Kidney capillary endothelial cell (primary cell): Measurements from ENCODE around the gene TTC31.

Experiments used
- DNase-seq: peaks from one replicate; pipeline ENCODE4 v3.0.0-alpha.2; 2018; ENCODE audit warnings: low spot score

Gene TTC31

DNA sequence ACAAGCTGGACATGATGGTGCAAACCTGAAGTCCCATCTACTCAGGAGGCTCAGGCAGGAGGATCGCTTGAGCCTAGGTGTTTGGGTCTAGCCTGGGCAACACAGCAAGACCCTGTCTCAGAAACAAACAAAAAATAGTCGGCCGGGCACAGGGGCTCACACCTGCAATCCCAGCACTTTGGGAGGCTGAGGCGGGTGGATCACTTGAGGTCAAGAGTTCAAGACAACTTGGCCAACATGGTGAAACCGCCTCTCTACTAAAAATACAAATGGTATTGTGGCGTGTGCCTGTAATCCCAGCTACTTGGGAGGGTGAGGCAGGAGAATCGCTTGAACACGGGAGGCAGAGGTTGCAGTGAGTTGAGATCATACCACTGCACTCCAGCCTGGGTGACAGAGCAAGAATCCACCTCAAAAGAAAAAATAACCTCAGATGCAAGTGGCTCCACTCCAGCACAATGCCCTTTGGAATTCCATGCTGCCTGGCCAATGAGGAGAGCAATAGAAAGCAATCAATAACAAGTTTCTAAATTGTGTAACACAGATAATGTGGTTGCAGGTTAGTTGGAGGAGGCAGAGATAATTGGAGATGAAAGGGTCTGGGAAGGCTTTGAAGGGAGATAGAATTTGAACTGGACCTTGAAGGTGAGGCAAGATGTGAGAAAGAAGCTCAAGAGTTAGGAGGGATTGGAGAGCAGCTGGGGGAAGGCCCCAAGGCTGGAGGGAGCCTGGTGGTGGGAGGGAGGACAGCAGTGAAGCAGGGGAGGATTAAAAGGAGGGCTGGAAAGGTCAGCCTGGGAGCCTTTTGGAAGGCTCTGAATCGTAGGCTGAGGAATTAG is 6.0 kb downstream of the TTC31 start:
- DNase-seq, result no peak

DNA sequence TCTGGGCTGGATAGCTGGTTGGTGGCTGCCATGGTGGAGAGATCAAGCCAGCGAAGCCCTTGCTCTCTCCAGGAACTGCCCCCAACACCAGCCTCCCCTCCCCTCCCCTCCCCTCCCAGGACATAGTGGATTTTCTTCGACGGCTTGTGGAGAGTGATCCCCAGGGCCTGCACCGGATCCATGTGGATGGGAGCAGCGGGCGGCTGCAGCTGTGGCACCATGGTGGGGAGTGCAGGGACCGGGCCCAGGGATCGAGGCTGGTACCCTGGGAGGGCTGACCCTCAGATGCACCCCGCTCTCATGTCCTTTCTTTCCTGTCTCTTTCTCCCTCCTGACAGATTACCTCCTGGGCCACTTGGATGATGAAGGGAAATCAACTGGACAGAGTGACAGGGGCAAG is 7.0 kb downstream of the TTC31 start:
- no peak for DNase-seq

DNA sequence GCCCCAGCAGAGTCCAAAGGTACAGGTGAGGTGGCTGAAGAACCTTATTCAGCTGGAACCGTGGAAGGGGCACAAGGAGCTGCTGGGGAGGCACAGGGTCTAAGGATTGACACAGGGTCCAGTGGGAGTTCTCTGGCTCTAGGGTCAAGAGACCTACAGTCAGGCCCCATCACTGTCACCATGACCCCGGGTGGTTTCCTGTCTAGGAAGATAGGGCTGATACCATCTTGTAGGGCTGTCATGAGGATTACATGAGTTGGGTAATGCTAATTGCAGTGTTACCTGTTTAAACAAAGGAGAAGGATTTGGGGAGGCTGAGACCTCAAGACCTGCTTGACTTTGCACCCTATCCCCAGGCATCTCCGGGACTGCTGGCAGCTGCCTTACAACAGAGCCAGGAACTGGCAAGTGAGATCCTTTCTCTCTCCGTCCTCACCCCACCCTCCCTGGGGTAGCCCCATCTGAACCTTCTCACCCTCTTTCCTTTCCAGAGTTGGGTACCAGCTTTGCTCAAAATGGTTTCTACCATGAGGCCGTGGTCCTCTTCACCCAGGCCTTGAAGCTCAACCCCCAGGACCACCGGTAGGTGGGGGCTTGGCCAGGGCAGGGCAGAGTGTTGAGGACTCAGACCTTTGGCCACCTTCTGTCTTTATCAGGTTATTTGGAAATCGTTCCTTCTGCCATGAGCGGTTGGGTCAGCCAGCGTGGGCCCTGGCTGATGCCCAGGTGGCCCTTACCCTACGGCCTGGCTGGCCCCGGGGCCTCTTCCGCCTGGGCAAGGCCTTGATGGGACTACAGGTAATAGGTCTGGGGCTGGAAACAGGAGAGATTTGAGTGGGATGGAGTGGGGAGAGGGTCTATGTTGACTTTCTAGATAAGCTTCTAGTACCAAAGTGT is 9.0 kb downstream of the TTC31 start:
- no peak for DNase-seq

DNA sequence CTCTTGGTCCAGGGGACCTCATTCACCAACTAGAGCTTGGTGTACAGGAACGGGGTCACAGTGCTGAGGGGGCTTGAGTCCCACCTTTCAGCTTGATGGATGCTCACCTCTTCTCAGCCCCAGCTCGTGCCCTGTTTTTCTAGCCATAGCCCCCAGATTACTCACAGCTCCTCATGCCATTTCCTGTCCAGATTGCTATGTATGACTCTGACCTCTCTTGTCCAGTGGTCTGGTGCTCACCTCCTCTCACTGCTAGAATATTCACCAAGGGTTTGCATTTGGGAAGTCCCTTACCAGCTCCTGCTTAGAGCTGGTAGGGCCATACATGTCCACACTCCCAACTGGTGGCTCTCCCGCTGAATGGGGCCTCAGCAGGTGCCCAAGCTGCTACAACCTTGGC is 10.7 kb downstream of the TTC31 start:
- DNase-seq, result no peak

DNA sequence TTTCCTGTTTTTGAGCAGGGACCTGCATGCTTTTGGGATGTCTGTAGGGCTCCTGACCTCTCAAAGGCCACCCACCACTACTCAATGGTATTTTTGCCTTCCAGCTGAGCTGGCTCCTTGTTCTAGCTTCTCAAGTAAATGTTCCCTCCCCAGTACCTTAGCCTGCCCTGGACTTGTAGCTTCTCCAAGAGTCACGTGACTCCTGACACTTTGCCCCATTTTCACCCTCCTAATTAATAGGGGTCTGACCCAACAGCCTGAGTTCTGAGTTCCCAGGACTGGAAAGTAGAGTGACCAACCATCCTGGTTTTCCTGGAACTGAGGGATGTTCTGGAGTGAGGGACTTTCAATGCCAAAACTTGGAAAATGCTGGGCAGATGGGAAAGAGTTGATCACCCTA is 12.6 kb downstream of the TTC31 start:
- no peak for DNase-seq

DNA sequence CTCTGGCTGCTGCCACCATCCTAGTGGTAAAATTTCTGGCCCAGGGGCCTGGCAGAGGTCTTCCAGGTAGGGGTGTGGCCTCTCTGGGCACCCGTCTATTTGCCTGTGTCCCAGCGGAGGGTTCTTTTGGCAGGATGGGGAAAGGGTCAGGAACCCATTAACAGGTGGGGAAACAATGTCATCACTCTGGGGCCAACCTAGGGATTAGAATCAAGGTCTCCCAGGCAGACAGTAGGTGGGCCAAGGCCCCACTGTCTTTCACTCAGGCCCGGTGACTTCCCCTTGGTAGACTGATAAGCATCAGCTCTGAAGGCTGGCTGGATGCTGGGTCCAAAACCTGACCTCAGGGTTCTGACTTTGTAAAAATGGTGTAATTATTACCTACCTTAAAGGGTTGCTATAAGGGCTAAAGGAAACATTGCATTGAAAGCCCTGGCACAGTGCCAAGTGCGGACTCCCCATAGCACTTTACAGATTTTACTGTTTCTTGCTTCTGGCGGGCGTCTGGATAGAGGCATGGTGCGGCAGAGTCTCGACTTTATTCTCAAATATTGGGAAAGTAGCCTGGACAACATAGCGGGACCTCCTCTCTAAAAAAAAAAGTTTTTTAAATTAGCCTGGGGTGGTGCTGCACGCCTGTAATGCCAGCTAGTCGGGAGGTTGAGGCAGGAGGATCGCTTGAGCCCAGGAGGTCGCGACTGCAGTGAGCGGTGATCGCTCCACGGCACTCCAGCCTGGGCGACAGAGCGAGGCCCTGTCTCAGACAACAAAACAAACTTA is 14.3 kb downstream of the TTC31 start:
- no peak for DNase-seq

DNA sequence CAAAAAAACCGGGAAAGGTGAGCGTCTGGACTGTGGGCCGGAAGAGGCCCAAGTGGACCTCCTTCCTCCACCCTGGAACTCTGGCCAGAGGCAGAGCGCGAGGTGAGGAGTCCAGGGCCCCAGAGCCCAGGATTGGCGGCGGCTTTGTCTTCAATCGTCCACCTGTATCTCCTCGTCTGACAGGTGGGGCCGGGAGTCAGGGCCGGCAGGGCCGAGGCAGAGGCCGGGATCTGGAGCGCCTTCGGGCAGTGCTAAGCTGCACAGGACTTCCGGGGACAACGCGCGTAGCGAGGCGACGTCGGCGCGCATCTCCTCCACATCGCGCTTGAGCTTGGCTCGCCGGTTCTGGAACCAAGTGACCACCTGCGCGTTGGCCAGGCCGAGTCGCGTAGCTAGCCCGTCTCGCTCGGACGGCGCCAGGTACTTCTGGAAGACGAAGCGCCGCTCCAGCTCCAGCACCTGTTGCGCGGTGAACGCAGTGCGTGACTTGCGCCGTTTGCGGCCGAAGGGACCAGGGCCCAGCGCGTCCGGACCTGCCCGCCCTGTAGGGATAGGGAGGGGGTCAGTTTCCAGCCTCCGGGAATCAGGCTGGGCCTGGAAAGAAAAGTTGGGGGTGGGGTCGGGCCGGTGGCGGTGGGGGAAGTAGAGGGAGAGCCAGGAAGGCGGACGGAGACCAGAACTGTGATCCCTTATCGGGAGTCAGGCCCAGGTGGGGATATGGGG is 15.1 kb downstream of the TTC31 start:
- DNase-seq, result no peak

DNA sequence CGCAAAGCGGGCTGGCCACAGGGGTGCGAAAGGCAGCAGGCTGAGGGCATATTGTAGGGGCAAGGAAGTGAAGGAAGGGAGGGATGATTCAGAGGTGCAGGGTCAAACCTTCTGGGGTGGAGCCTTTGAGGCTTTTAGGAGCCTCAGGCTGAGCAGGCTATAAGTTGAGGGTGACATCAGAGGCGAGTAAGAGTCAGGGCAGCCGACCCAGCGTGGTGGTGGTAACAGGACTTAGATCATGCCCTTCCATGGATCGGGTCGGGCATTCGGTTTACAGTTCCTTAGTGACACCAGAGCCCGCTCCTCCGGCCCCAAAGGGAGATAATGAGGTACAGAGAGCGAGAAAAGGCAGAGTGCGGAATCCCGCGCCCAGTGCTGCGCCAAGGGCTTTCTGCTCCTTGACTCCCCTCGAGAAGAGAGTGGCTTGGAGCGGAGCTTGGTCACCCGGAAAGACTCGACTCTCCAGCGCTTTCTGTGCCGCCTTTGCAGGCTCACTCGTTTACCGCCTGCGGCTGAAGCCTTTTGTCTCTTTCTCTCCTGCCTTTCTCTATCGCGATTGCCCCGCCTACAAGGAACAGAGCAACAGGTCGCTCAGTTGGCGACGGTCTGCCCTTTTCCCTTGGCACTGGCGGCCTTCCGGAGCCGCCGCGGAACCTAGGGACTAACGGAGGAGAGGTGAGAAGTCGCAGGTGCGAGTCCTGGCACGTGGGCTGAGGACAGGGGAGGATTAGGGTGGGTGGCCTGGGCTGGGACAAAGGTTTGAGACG is 15.8 kb downstream of the TTC31 start:
- DNase-seq, result no peak

DNA sequence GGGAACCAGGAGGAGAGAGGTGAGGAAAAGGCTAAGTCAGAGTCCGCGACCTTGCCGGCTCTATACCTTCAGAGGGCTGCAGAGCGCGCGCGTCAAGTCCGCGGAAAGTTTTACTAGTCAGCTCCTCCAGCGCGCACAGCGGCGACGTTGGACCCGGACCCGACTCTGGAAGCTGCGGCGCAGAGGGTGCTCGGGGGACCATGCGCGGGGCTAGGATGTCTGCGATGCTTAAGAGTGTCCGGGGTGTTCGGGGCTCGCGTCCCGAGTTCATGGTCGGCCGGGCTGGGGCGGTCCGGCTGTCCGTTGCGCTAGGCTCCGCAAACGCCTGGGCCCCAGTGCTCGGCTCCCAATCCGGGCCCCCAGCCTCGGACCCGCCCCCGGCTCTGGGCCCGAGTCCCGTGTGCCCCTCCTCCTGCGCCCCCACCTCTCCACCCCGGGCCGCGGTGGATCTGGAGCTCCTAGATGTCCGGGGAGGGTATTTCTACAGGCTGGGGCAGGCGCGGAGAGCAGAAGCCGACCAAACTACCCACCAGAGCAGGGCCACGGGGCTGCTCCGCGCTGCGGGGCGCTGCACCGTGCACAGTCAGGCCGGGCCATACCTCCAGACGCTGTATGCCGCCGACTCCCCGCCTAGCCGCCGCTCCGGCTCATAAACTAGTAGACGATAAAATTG is 16.5 kb downstream of the TTC31 start, which contains the start of gene LBX2:
Gene LBX2, minus strand, starts transcription at position 337 of the 673 bp plus-strand sequence. Its CDS starts 66 bp downstream, at position 271.
- no peak for DNase-seq

DNA sequence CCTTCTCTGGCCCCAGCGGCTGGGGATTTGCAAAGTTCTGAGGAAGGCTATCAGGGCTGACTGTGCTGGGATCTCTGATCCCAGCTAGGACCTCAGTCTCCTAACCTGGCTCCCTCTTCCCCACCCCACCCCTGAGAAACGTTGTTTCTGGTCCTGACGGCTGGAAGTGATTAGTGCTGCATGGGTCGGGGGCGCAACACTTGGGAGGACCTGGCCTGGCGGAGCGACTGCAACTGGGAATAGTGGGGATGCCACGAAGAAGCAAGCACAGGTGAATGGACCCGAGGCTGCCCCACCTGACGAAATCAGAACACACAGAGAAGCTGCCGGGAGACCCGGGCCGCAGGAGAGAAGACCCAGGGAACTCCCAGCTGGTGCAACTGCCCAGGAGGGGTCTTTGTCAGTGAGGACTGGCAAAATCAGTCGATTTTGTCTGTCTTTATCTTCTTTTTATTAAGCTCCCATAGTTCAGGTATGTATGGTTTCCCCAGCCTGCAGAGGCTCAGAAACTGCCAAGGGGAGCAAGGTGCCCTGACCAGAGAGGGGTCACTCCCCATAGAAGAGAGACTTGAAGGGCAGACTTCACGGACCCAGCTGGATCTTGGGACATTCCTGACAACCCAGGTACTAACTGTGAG is 17.2 kb downstream of the TTC31 start:
- no peak for DNase-seq

DNA sequence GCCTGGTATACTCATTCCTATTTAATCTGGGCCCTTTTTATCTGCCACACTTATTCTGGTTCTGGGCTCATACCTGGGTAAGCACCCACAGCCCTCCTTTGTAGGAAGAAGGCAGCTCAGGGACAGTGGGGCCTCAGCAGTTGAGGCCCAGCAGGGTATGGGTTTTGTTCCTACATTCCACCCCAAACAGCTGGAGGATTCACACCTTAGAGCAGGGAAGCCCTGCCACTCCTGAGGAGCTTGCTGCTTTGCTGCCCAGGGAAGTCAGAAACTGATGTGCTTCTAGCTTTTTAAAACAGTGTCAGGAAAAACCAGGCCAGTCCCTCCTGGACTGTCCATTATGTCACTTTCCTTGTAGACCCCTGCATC is 17.7 kb downstream of the TTC31 start:
- DNase-seq, result no peak

DNA sequence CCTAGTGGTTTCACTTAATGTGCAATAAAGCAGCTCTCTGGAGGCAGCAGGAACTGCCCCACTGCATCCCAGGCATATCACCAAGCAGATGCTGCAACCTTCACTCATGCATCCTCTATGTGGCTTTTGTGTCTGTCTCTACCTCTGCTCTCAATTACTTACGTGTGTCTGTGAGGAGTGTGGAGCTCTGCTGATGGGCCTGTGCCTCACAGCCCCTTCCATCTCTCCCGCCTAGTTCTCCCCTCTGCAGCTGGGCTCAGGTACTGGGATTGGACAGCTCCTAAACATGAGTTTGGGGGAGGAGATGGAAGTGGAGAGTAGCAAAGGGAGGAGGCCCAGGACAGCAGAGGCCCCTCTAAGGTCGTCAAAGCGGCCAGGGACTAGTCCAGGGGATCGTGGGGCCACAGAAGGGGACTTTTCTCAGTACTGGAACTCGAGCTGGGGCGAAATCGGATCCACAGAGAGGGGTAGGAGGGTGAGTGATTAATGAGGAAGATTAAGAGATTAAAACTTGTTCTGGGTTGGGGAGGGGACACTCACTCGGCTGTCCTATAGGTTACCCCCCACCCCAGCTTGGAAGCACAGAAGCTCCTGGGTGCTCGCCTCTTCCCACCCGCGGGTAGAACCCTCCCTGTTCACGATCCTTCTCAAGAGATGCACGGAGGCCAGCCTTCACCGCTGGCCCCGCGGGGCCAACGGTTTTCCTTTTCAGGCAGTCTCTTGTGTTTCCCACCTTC is 18.6 kb downstream of the TTC31 start:
- no peak for DNase-seq

DNA sequence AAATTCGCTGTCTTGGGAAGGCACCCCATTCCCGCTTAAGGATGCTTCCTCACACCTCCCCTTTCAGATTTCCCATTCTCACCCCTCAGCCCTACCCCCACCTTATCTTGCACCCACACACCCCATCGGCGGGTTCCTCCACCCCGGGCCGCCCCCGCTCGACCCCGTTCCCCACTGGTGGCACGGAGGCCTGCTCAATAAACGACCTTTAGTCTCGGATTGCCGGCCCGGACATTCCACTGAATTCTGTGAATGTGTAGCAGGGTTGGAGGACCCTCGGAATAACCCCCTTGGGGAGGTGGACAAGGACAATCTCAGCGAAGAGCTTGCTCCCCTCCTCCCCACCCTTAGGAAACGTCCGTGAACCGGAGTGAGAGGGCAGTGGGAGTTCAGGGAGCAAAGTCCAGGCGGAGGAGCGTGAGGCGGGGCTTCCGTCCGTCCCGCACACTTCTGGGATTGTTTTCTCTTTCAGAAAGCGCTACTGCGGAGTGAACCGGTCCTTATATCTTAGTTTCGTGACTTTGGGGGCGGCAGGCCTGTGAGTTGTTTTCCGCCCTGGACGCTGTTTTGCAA is 19.4 kb downstream of the TTC31 start:
- no peak for DNase-seq

DNA sequence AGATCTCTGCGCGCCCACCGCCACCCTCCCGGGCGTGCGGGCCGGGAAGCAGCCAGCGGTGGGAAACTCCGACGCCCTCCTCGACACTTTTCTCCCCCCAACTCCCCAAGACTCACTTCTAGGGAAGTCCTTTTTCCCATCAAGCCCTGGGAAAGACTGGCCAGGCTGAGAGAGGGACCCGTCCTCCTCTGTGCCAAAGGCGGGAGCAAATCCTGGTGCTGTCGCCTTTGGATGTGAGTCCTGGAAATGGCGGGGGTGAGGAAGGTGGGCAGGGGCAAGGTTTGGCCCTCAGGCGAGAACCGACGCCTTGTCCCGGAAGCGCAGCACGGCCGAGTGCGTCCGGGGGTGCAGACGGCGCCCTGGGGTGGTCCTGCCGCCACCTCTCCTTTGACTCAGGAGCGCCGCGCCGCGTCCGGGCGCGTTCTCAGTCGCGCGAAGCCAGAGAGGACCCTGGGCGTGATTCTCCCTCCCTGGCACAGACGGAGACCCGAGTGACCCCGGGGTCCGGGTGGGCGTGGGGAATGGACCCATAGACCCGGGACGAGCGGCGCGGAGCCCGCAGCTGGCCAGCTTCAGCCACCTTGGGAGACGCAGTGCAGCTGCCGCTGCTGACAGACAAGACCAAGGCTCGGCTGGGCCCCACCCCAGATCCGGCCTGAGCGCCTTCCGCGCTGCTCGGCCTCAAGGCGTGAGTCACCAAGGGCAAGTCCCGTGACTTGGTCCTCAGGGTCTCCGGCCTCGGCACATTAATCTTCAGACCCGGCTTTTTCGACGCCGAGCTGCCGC is 20.0 kb downstream of the TTC31 start:
- DNase-seq, result peak; percentile 88

DNA sequence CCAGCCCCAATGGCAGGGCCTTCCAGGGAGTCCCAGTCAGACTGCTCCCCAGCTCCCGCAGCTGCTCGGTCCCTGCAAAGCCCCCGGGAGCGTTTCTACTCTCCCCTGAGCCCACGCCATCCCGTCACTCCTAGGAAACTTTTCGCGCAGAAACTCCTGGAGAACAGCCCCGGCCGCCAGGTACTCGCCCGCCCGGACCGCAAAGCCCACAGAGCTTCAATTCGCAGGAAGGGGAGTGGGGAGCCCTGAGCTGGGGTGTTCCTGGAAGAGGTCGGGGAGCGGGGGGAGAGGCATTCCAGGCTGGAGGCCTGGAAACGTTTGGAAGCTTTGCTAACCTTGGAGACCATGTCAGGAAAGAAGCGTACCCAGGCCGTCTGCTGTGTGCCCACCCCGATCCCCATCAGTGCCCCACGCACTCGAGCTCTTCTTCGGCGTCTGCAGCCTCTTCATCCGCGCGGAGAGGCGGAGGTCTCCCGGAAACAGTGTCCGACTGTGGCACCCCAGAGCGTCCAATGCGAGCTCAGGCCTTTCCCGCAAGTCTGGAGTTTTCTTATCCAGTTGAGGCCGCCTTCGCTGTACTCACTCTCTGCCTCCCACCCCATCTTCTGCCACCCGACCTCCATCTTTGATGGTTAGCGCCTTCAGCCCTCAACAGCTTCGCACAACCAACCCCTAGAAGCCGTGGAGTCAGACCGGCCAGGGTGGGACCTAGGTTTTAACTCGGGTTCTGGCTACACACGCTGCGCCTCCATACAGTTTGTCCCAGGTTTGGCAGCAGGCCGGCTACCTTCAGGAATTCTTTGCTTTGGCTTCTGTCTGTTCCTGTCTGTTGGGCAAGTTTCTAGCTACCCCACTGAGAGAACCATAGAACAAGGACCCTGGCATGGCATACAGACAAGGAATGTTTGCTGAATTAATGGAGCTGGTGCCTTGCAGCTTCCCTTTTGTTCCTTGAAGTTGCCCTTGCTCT is 20.9 kb downstream of the TTC31 start:
- no peak for DNase-seq

DNA sequence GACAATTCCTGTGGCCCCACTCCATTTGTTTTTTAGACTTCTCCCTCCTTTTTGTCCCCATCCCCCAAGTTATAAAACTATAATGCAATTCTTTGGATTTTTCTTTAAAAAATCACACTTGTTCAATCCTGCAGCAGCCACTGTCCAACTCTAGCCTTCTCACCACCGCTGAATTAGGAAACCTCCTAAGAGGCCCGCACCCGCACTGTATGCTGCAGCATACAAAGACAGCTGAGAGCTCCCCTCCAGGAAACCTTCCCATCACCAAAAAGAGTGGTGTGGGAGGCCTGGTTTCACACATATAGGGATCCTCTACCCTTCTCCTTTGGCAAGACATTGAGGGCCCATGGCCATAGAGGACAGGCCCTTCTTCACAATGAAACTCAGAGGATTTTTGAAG is 21.7 kb downstream of the TTC31 start:
- DNase-seq, result no peak
